ENCODE data around the gene SEC22C. TPM values are rescaled to one million over a fixed set of nuclear protein-coding genes. Genes with fewer than 3 reads are reported as not detected.

Gene SEC22C
- total and polyA plus RNA-seq, 11 donors, result 17.4 to 40.5 (median 28.9) TPM

GRCh38 chr3:42530073-42530472 lies 51.7 kb downstream of the SEC22C start:
- Histone ChIP-seq H3K27ac (peak overlapping the region in 1 of 12 donors; percentile 51), H3K4me3 (no peak overlapping the region), H3K27me3 (no peaks in the 10 kb centered on the region), H3K36me3 (no peaks in the 10 kb centered on the region), H3K9me3 (no peaks in the 10 kb centered on the region), H3K4me1 (peaks cover 0 to 49% (median 0%) of the 10 kb centered on the region in 12 donors)
- TF ChIP-seq CTCF (IDR thresholded peaks at IDR 0.05) (no peak), POLR2A (IDR thresholded peaks at IDR 0.05) (no peak)
- ATAC-seq (no peak), DNase-seq (no peak)
- intact Hi-C loops (cut with DNase I), result loop anchor here in 1 of 10 donors (10.0 kb wide), 1 partner anchor 295 kb away; no protein-coding TSS in a partner anchor

DNA sequence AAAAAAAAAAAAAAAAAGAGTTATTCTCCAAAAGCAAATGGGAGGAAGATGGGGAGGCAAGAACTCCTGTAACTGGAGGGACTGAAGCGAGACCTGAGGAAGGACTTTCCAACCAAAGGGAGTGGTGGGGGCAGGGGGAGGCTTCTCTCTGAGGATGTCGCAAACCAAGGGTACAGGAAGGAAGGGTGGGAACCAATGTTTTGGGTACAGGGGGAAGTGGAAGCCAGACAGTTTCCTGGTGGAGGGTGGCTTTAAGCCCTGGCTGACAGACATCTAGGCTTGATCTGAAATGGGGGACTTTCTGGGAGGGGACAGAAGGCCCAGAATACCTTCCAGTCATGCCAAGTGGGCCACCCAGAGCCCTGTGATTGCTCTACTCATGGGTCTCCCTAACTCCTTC lies 52.3 kb downstream of the SEC22C start:
- no peaks in the 10 kb centered on the region for H3K36me3 ChIP-seq
- peak overlapping the region in 1 of 12 donors; percentile 51 for H3K27ac ChIP-seq
- no peak overlapping the region for H3K4me3 ChIP-seq
- peaks cover 0 to 49% (median 0%) of the 10 kb centered on the region in 12 donors for H3K4me1 ChIP-seq
- no peaks in the 10 kb centered on the region for H3K9me3 ChIP-seq
- intact Hi-C loops (cut with DNase I), result no loop called here
- no peaks in the 10 kb centered on the region for H3K27me3 ChIP-seq
- TF ChIP-seq CTCF (IDR thresholded peaks at IDR 0.05) (no peak), POLR2A (IDR thresholded peaks at IDR 0.05) (no peak)
- 68 to 73% (median 71%) methylated on average over 2 of the region's 2 CpGs for WGBS, 4 donors
- DNase-seq (no peak), ATAC-seq (peak in 3 of 4 donors; percentile 40 to 50 (median 41))

DNA sequence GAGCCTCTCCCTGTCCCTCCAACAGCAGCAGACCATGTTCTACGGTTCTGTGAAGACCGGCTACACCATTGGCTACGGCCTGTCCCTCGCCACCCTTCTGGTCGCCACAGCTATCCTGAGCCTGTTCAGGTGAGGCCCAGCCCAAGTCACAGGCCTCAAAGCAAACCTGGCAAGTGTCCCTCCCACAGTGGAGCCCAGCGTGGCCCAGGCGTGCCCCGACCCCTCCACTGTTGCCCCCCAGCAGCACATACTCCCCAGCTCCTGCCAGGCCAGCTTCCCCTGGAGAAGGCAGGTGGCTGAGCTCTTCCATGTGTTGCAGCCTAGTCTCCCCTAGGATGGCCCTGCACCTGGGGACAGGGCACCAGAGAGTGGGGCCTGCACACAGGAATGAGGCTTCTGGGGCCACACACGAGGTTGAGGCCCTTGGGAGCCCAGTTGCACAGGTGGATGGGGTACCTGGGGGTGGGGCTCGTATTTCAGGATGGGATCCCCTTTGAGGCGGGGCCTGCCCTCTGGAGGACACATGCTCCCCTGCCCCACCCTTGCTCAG lies 54.3 kb downstream of the SEC22C start:
- TF ChIP-seq POLR2A (IDR thresholded peaks at IDR 0.05) (no peak), CTCF (IDR thresholded peaks at IDR 0.05) (no peak)
- no peak for DNase-seq
- H3K4me1 ChIP-seq, result peaks cover 0 to 49% (median 0%) of the 10 kb centered on the region in 12 donors
- H3K4me3 ChIP-seq, result no peak overlapping the region
- H3K27ac ChIP-seq, result no peak overlapping the region
- H3K36me3 ChIP-seq, result no peaks in the 10 kb centered on the region
- H3K27me3 ChIP-seq, result no peaks in the 10 kb centered on the region
- 92 to 98% (median 97%) methylated on average over 8 to 11 of the region's 11 CpGs for WGBS, 4 donors
- no peaks in the 10 kb centered on the region for H3K9me3 ChIP-seq
- intact Hi-C loops (cut with DNase I), result no loop called here
- no peak for ATAC-seq

DNA sequence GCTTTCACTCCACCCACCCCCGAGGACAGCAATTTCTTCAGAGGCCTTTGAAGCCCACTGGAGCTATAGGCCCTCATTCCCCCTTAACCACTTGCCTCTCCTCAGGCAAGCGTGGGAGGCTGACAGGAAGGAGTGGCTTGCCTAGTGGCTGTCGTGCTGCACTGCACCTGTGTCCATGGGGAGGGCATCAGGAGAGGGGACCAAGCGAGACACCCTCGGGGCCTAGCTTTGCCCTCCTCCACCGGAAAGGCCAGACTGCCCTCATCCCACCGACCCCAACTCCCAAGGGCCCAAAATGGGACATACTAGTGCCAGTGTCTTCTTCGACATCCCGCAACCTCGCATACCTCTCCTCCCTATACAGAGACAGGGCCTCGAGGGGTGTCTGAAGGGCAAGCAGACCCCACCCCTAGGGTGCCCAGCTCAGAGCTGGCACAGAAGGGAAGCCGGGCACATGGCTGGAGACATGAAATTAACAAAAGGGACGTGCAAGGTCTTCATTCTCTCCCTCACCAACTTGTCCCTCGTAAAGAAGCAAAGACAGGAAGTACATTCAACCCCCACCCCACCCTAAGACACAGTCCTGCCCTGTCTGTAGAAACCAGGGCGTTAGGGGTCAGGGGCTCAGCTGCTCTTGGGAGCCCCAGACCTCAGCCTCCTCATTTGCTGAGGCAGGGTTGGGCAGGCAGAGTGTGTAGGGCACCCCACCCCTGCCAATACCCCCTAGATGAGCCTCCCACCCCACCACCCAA lies 55.0 kb downstream of the SEC22C start:
- Histone ChIP-seq H3K27me3 (no peaks in the 10 kb centered on the region), H3K9me3 (no peaks in the 10 kb centered on the region), H3K27ac (no peak overlapping the region), H3K4me1 (peaks cover 0 to 49% (median 0%) of the 10 kb centered on the region in 12 donors), H3K36me3 (no peaks in the 10 kb centered on the region), H3K4me3 (no peak overlapping the region)
- WGBS, 4 donors, result 74 to 82% (median 76%) methylated on average over 15 of the region's 15 CpGs
- DNase-seq, result no peak
- no peak for TF ChIP-seq CTCF (IDR thresholded peaks at IDR 0.05)
- TF ChIP-seq POLR2A (IDR thresholded peaks at IDR 0.05), result no peak
- intact Hi-C loops (cut with DNase I), result no loop called here
- ATAC-seq, result no peak

Measured in heart left ventricle (tissue), 16 donors.